Neural cell (in vitro differentiated cells): ENCODE data around the gene RHOBTB1. TPM values are rescaled to one million over a fixed set of nuclear protein-coding genes. Genes with fewer than 3 reads are reported as not detected.
"Not testable (repeated sequence)": the region's sequence is repeated elsewhere in the genome, so short reads cannot be mapped to it uniquely, and the experiment has no call there.

Experiments
- H2AFZ ChIP-seq: fragments of 200-600, 300-800 bp; sonication (generic), shearing (Covaris generic); 2 replicates; pipeline ENCODE4 v1.6.0; 2014; ENCODE audit warnings: low read depth, mild to moderate bottlenecking, antibody characterized with exemption, low read length, moderate library complexity
- H3F3A ChIP-seq: fragments of 200-600 bp; shearing (Covaris generic); 2 replicates; pipeline ENCODE4 v1.6.1; 2016; ENCODE audit warnings: mild to moderate bottlenecking, moderate library complexity, mixed read lengths, antibody characterized with exemption, low read length; ENCODE audit not compliant: insufficient read depth, poor library complexity, severe bottlenecking
- H3K27ac ChIP-seq: fragments of 200-600, 300-800 bp; sonication (generic), shearing (Covaris generic); 2 replicates; pipeline ENCODE4 v1.5.1; 2014; ENCODE audit warnings: mild to moderate bottlenecking, low read length, moderate library complexity
- H3K27me3 ChIP-seq: fragments of 300-800, 200-600 bp; sonication (generic), shearing (Covaris generic); 2 replicates; pipeline ENCODE4 v1.6.0; 2014; ENCODE audit warnings: mild to moderate bottlenecking, low read depth, low read length, moderate library complexity; ENCODE audit not compliant: insufficient read depth
- H3K36me3 ChIP-seq: fragments of 300-800, 200-600 bp; sonication (generic), shearing (Covaris generic); 2 replicates; pipeline ENCODE4 v1.5.1; 2014; ENCODE audit warnings: mild to moderate bottlenecking, antibody characterized with exemption, low read length, moderate library complexity; ENCODE audit not compliant: insufficient read depth
- H3K4me2 ChIP-seq: fragments of 300-800, 200-600 bp; sonication (generic), shearing (Covaris generic); 2 replicates; pipeline ENCODE4 v1.6.0; 2014; ENCODE audit warnings: mild to moderate bottlenecking, low read length
- H3K4me3 ChIP-seq: fragments of 300-800, 200-600 bp; sonication (generic), shearing (Covaris generic); 2 replicates; pipeline ENCODE4 v1.5.1; 2014; ENCODE audit warnings: mild to moderate bottlenecking, low read length, moderate library complexity
- H3K79me2 ChIP-seq: fragments of 200-600 bp; shearing (Covaris generic); replicated peaks from 2 replicates; pipeline ENCODE4 v1.6.0; 2014; ENCODE audit warnings: mild to moderate bottlenecking, low read length, moderate library complexity; ENCODE audit not compliant: insufficient read depth
- H3K9ac ChIP-seq: fragments of 300-800, 200-600 bp; sonication (generic), shearing (Covaris generic); 2 replicates; pipeline ENCODE4 v1.6.1; 2016; ENCODE audit warnings: mild to moderate bottlenecking, low read length, mixed read lengths
- H3K9me2 ChIP-seq: fragments of 200-600 bp; shearing (Covaris generic); 2 replicates; pipeline ENCODE4 v1.6.1; 2016; ENCODE audit warnings: mild to moderate bottlenecking, low read length, mixed read lengths; ENCODE audit not compliant: insufficient read depth
- H3K9me3 ChIP-seq: fragments of 200-600, 300-800 bp; sonication (generic), shearing (Covaris generic); 2 replicates; pipeline ENCODE4 v1.6.1; 2016; ENCODE audit warnings: mild to moderate bottlenecking, mixed run types, low read length, moderate library complexity, mixed read lengths
- H4K20me1 ChIP-seq: fragments of 200-600 bp; shearing (Covaris generic); 2 replicates; pipeline ENCODE4 v1.6.1; 2016; ENCODE audit warnings: mild to moderate bottlenecking, mixed run types; ENCODE audit not compliant: insufficient read depth
- CTCF ChIP-seq: fragments of 450-650 bp; IDR thresholded peaks from 2 replicates; pipeline ENCODE4 v1.5.1; 2014; ENCODE audit warnings: antibody characterized with exemption, mild to moderate bottlenecking, moderate library complexity; ENCODE audit not compliant: poor library complexity, severe bottlenecking
- EP300 ChIP-seq: fragments of 450-650 bp; conservative IDR thresholded peaks from 2 replicates; pipeline ENCODE4 v1.6.1; 2014; ENCODE audit warnings: antibody characterized with exemption, mild to moderate bottlenecking, moderate library complexity; ENCODE audit not compliant: poor library complexity, severe bottlenecking
- EZH2 ChIP-seq: fragments of 200-600, 300-800 bp; shearing (Covaris generic), sonication (generic); IDR thresholded peaks from 2 replicates; pipeline ENCODE4 v1.6.1; 2014; ENCODE audit warnings: antibody characterized with exemption, low read length, borderline replicate concordance, mild to moderate bottlenecking; ENCODE audit not compliant: insufficient read depth, poor library complexity, severe bottlenecking
- MXI1 ChIP-seq: fragments of 450-650 bp; conservative IDR thresholded peaks from 2 replicates; pipeline ENCODE4 v1.6.1; 2014; ENCODE audit warnings: antibody characterized with exemption, mild to moderate bottlenecking; ENCODE audit not compliant: poor library complexity, severe bottlenecking
- POLR2AphosphoS5 ChIP-seq: IDR thresholded peaks from 2 replicates; pipeline ENCODE4 v1.6.1; 2012
- RAD21 ChIP-seq: fragments of 450-650 bp; conservative IDR thresholded peaks from 2 replicates; pipeline ENCODE4 v1.6.1; 2014; ENCODE audit warnings: antibody characterized with exemption, mild to moderate bottlenecking, moderate library complexity
- REST ChIP-seq: IDR thresholded peaks from 2 replicates; pipeline ENCODE4 v1.6.1; 2012; ENCODE audit warnings: borderline replicate concordance
- SMC3 ChIP-seq: fragments of 450-650 bp; conservative IDR thresholded peaks from 2 replicates; pipeline ENCODE4 v1.6.1; 2014; ENCODE audit warnings: antibody characterized with exemption, mild to moderate bottlenecking, moderate library complexity; ENCODE audit not compliant: poor library complexity
- TAF1 ChIP-seq: IDR thresholded peaks from 2 replicates; pipeline ENCODE4 v1.6.1; 2012; ENCODE audit warnings: low read depth
- polyA plus RNA-seq: library from polyadenylated mRNA; depleted of rRNA; stranded (reverse); fragments of >200 nt; gene quantifications from 2 replicates; pipeline ENCODE4 v1.2.3, GENCODE V29; 2014

RHOBTB1 gene
- polyA plus RNA-seq, 1 donor from 2014 or later, result 10.5 TPM

DNA sequence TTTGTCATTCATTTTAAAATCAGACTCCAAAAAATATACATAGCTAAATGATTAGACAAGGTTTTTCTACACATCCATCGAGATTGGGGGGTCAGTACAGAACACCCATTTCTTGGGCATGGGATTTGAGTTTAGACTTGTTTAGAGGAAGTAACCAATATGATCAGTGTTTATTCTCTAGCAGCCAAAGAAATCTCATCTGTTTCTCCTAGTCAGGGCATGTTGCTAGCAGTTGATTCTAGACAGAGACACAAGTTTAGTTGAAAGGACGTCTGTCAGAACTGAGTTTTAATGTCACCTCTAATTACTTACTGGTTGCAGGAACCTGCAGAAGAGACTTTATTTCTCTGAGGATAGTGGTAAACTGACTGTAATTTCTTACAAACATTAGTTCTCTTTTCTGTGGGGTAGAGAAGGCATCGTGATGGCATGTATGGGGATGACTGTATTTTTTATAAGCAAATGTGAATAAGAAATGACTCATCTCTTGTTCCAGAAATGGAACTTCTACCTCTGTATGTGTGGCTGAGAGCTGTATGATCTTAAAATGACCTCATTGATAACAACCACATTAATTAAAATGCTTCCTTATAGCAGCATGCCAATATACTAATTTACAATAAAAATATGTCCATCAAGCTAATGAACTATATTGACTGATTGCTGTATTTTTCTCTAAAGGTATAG is 30.6 kb upstream of the RHOBTB1 start:
- H3K79me2 ChIP-seq, result no peaks in the 10 kb centered on the region
- H3K36me3 ChIP-seq, result no peaks in the 10 kb centered on the region
- H3K9ac ChIP-seq, result no peak overlapping the region
- no peaks in the 10 kb centered on the region for H3K9me3 ChIP-seq
- no peak overlapping the region for H3K4me3 ChIP-seq
- no peaks in the 10 kb centered on the region for H3K27me3 ChIP-seq
- no peak overlapping the region for H2AFZ ChIP-seq
- no peaks in the 10 kb centered on the region for H3K9me2 ChIP-seq
- no peaks in the 10 kb centered on the region for H4K20me1 ChIP-seq
- no peak overlapping the region for H3K27ac ChIP-seq
- H3K4me2 ChIP-seq, result no peak overlapping the region
- no peaks in the 10 kb centered on the region for H3F3A ChIP-seq
- TF ChIP-seq EZH2 (no peak), MXI1 (no peak)

GRCh38 chr10:60973086-60973485 is 29.1 kb upstream of the RHOBTB1 start:
- no peak overlapping the region for H2AFZ ChIP-seq

GRCh38 chr10:60972181-60972580 is 28.2 kb upstream of the RHOBTB1 start:
- H3K4me2 ChIP-seq, H3F3A ChIP-seq, H2AFZ ChIP-seq, H3K79me2 ChIP-seq, H3K9me2 ChIP-seq, H3K4me3 ChIP-seq, H3K27ac ChIP-seq, H3K9me3 ChIP-seq, H4K20me1 ChIP-seq, H3K27me3 ChIP-seq, H3K9ac ChIP-seq, H3K36me3 ChIP-seq: not testable (repeated sequence)

More at GRCh38 chr10:60973086-60973485, 29.1 kb upstream of the RHOBTB1 start:
- H3K27me3 ChIP-seq, result no peaks in the 10 kb centered on the region
- H3K9me2 ChIP-seq, result no peaks in the 10 kb centered on the region
- TF ChIP-seq EZH2, result no peak
- TF ChIP-seq EP300, result no peak
- no peak for TF ChIP-seq RAD21
- no peak for TF ChIP-seq REST
- no peak for TF ChIP-seq CTCF
- TF ChIP-seq TAF1, result no peak
- no peak for TF ChIP-seq MXI1
- TF ChIP-seq POLR2AphosphoS5, result no peak
- no peak for TF ChIP-seq SMC3
- no peaks in the 10 kb centered on the region for H4K20me1 ChIP-seq
- H3K27ac ChIP-seq, result no peak overlapping the region
- no peaks in the 10 kb centered on the region for H3K36me3 ChIP-seq
- no peaks in the 10 kb centered on the region for H3K9me3 ChIP-seq
- no peaks in the 10 kb centered on the region for H3F3A ChIP-seq
- H3K4me2 ChIP-seq, result no peak overlapping the region
- no peaks in the 10 kb centered on the region for H3K79me2 ChIP-seq
- no peak overlapping the region for H3K4me3 ChIP-seq
- no peak overlapping the region for H3K9ac ChIP-seq
